ENCODE measurements around the gene MAP3K8. TPM values are rescaled to one million over a fixed set of nuclear protein-coding genes. Genes with fewer than 3 reads are reported as not detected.
"Not testable (repeated sequence)": the region's sequence is repeated elsewhere in the genome, so short reads cannot be mapped to it uniquely, and the experiment has no call there.

The MAP3K8 gene
- total RNA-seq, 2 experiments from 2014 or later = 27.7 to 28.3 TPM

GRCh38 chr10:30462513-30462912 is 28.5 kb downstream of the MAP3K8 start:
- Mint-ChIP-seq H3K27ac (no peak overlapping the region), H3K4me3 (no peak overlapping the region), H3K27me3 (no peaks in the 10 kb centered on the region), H3K36me3 (peaks cover 32% of the 10 kb centered on the region), H3K4me1 (peaks cover 19% of the 10 kb centered on the region), H3K9me3 (no peaks in the 10 kb centered on the region)
- DNase-seq = no peak
- POLR2A ChIA-PET = no interaction called here
- no peak for ATAC-seq (ENCODE audit: low read depth)

GRCh38 chr10:30463944-30464451 is 30.0 kb downstream of the MAP3K8 start:
- H3K9me3 Mint-ChIP-seq = no peaks in the 10 kb centered on the region
- peaks cover 26% of the 10 kb centered on the region for H3K36me3 Mint-ChIP-seq
- ATAC-seq (ENCODE audit: low read depth) (no peak), DNase-seq (no peak)
- no peak overlapping the region for H3K27ac Mint-ChIP-seq
- POLR2A ChIA-PET = interaction anchor here (0.9 to 1.5 kb wide), 4 partner anchors 8 to 66 kb away, joined by 3 to 4 read pairs (median 3); no protein-coding TSS in a partner anchor
- H3K27me3 Mint-ChIP-seq = no peaks in the 10 kb centered on the region
- peaks cover 28% of the 10 kb centered on the region for H3K4me1 Mint-ChIP-seq
- H3K4me3 Mint-ChIP-seq = no peak overlapping the region

DNA sequence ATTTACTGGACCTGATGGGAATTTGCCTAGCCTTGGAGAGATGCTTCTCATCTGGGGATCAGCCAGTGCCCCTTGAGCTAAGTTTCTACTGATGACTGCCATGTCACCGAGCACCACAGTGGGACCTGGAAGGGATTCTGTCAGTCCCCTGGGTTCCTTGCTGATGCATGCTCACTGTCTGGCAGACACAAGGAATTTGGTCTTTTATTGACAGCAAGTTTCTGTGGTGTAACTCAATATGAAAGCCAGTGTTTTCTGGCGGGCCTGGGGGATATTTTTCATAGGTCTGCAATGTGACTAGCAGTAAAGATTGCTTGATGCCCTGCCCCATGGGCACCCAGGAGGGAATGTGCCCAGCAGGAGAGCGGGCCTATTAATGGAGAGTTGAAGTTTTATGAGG is 30.7 kb downstream of the MAP3K8 start:
- no peak overlapping the region for H3K27ac Mint-ChIP-seq
- no peaks in the 10 kb centered on the region for H3K9me3 Mint-ChIP-seq
- ATAC-seq (ENCODE audit: low read depth) = no peak
- no peak for DNase-seq
- peaks cover 21% of the 10 kb centered on the region for H3K36me3 Mint-ChIP-seq
- peaks cover 28% of the 10 kb centered on the region for H3K4me1 Mint-ChIP-seq
- H3K27me3 Mint-ChIP-seq = no peaks in the 10 kb centered on the region
- POLR2A ChIA-PET = interaction anchor here (0.9 to 1.5 kb wide), 5 partner anchors 8 to 65 kb away, joined by 3 to 4 read pairs (median 3); no protein-coding TSS in a partner anchor
- no peak overlapping the region for H3K4me3 Mint-ChIP-seq

- H3K4me3 Mint-ChIP-seq = no peak overlapping the region
- DNase-seq (no peak), ATAC-seq (ENCODE audit: low read depth) (no peak)
- POLR2A ChIA-PET = interaction anchor here (0.6 to 1.8 kb wide), 3 partner anchors 8 to 11 kb away, joined by 3 to 5 read pairs (median 4); no protein-coding TSS in a partner anchor
- H3K27ac Mint-ChIP-seq = no peak overlapping the region
- no peaks in the 10 kb centered on the region for H3K9me3 Mint-ChIP-seq
- H3K27me3 Mint-ChIP-seq = no peaks in the 10 kb centered on the region
- H3K36me3 Mint-ChIP-seq = peaks cover 8% of the 10 kb centered on the region
- peaks cover 27% of the 10 kb centered on the region for H3K4me1 Mint-ChIP-seq
Measured at GRCh38 chr10:30466445-30466844, 32.5 kb downstream of the MAP3K8 start.

- no peaks in the 10 kb centered on the region for H3K27me3 Mint-ChIP-seq
- peak overlapping the region; percentile 0 for H3K27ac Mint-ChIP-seq
- H3K9me3 Mint-ChIP-seq = no peaks in the 10 kb centered on the region
- H3K4me3 Mint-ChIP-seq = peak overlapping the region; percentile 1
- DNase-seq (no peak), ATAC-seq (ENCODE audit: low read depth) (peak; percentile 71)
- POLR2A ChIA-PET = interaction anchor here (0.6 to 1.8 kb wide), 4 partner anchors 9 to 63 kb away, joined by 3 to 8 read pairs (median 4); no protein-coding TSS in a partner anchor
- H3K36me3 Mint-ChIP-seq = peaks cover 2% of the 10 kb centered on the region
- H3K4me1 Mint-ChIP-seq = peaks cover 27% of the 10 kb centered on the region
Measured at GRCh38 chr10:30467651-30468338, 33.8 kb downstream of the MAP3K8 start.

- H3K27me3 Mint-ChIP-seq = peaks cover 5% of the 10 kb centered on the region
- no peak for DNase-seq
- POLR2A ChIA-PET = interaction anchor here (1.0 kb wide), 1 partner anchor 35 kb away, joined by 4 read pairs; no protein-coding TSS in a partner anchor
- H3K4me3 Mint-ChIP-seq = no peak overlapping the region
- no peak overlapping the region for H3K27ac Mint-ChIP-seq
- H3K4me1 Mint-ChIP-seq = peaks cover 18% of the 10 kb centered on the region
- H3K36me3 Mint-ChIP-seq = peaks cover 4% of the 10 kb centered on the region
- no peak for ATAC-seq (ENCODE audit: low read depth)
- peaks cover 2% of the 10 kb centered on the region for H3K9me3 Mint-ChIP-seq
Measured at GRCh38 chr10:30472414-30473155, 38.6 kb downstream of the MAP3K8 start.

- H3K36me3 Mint-ChIP-seq; H3K9me3 Mint-ChIP-seq; H3K4me1 Mint-ChIP-seq; H3K27me3 Mint-ChIP-seq; H3K4me3 Mint-ChIP-seq; POLR2A ChIA-PET; ATAC-seq (ENCODE audit: low read depth); DNase-seq: not testable (repeated sequence)
- H3K27ac Mint-ChIP-seq = peak overlapping the region; percentile 50
Measured at GRCh38 chr10:30475515-30475914, 41.5 kb downstream of the MAP3K8 start.

DNA sequence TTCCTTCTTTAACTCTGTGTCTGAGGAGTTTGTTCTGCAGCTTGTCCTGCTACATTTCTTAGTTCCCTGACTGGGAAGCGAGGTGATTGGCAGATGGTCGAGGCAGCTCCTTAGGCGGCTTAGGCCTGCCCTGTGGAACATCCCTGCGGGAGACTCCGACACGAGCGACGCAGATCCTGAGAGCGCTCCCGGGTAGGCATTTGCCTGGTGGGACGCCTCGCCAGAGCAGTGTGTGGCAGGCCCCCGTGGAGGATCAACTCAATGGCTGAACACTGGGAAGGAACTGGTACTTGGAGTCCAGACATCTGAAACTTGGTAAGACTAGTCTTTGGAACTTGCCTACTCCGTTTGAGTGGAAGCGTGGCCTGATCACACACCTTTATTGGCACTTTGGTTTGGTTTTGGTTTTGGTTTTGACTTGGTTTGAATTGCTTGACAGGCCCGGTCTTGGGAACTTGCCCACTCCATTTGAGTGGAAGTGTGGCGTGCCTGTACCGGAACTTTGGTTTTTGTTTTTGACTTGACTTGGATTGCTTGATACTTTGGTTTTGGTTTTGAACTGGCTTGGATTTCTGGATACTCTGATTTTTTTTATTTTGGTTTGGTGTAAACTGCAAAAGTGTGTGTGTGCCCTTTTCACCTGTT is 42.6 kb downstream of the MAP3K8 start:
- Mint-ChIP-seq H3K4me1 (peaks cover 8% of the 10 kb centered on the region), H3K9me3 (peaks cover 4% of the 10 kb centered on the region), H3K4me3 (no peak overlapping the region), H3K27me3 (peaks cover 9% of the 10 kb centered on the region), H3K36me3 (peaks cover 4% of the 10 kb centered on the region), H3K27ac (no peak overlapping the region)
- POLR2A ChIA-PET = no interaction called here
- ATAC-seq (ENCODE audit: low read depth) = no peak
- DNase-seq = no peak

- H3K4me1 Mint-ChIP-seq; H3K27ac Mint-ChIP-seq; H3K4me3 Mint-ChIP-seq; ATAC-seq (ENCODE audit: low read depth); H3K27me3 Mint-ChIP-seq; DNase-seq; POLR2A ChIA-PET; H3K36me3 Mint-ChIP-seq: not testable (repeated sequence)
- H3K9me3 Mint-ChIP-seq = peaks cover 10% of the 10 kb centered on the region
Measured at GRCh38 chr10:30479513-30479912, 45.5 kb downstream of the MAP3K8 start.

DNA sequence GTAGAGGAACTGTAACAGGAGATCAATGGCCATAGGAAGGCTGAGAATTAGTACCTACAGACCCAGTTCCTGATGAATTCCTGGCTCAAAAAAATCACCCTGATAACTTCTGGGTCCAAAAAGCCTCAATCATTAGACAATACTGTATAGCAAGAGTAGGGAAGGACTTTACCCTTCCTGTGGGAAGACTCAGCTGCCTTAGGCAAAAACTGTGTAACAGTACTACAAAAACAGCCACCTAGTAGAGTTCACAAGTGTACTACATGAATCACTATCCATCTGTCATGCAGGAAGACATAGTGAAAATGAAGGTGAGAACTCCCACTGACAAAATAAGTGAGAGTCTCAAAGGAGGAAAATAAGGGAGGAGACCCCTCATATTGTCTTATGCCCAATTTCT is 47.6 kb downstream of the MAP3K8 start:
- Mint-ChIP-seq H3K27me3 (peaks cover 4% of the 10 kb centered on the region), H3K4me1 (peaks cover 3% of the 10 kb centered on the region), H3K9me3 (peaks cover 8% of the 10 kb centered on the region), H3K27ac (no peak overlapping the region), H3K4me3 (no peak overlapping the region), H3K36me3 (peaks cover 3% of the 10 kb centered on the region)
- DNase-seq (no peak), ATAC-seq (ENCODE audit: low read depth) (no peak)
- POLR2A ChIA-PET = no interaction called here

GRCh38 chr10:30488316-30488715 is 54.3 kb downstream of the MAP3K8 start:
- Mint-ChIP-seq H3K9me3 (no peaks in the 10 kb centered on the region), H3K36me3 (peaks cover 2% of the 10 kb centered on the region), H3K27me3 (peaks cover 9% of the 10 kb centered on the region), H3K4me3 (no peak overlapping the region), H3K27ac (no peak overlapping the region), H3K4me1 (peaks cover 38% of the 10 kb centered on the region)
- DNase-seq (no peak), ATAC-seq (ENCODE audit: low read depth) (no peak)
- POLR2A ChIA-PET = interaction anchor here (1.0 to 1.6 kb wide), 2 partner anchors 9 to 41 kb away, joined by 4 to 6 read pairs; no protein-coding TSS in a partner anchor

DNA sequence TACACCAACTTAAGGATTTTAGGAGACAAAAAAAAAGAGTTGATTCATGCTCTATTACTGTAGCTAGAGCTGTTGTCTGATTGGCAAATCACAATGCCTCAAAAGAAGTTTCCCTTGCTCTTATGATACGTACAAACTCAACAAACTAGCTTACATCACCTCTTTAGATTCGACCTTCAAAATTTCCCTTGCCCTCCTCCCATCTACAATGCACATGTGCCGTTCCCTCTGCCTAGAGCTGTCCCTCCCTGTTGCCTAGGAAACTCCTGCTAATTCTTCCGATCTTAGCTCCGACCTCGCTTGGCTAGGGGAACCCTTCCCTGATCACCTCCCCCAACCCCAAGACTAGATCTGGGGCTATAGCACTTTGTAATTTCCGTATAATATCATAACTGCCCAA is 55.4 kb downstream of the MAP3K8 start:
- no peak for ATAC-seq (ENCODE audit: low read depth)
- Mint-ChIP-seq H3K9me3 (no peaks in the 10 kb centered on the region), H3K4me3 (no peak overlapping the region), H3K4me1 (peaks cover 48% of the 10 kb centered on the region), H3K36me3 (peaks cover 2% of the 10 kb centered on the region), H3K27ac (no peak overlapping the region), H3K27me3 (peaks cover 9% of the 10 kb centered on the region)
- DNase-seq = no peak
- POLR2A ChIA-PET = interaction anchor here (1.3 to 1.6 kb wide), 2 partner anchors 8 to 24 kb away, joined by 4 to 6 read pairs; no protein-coding TSS in a partner anchor
